C4-2B (cell line): ENCODE data around the gene OR8G1.

Experiments used
- CTCF ChIP-seq: fragments of 450-650 bp; conservative IDR thresholded peaks from 2 replicates; pipeline ENCODE4 v1.5.1; 2017; ENCODE audit warnings: mild to moderate bottlenecking
- ZFX ChIP-seq: fragments of 450-650 bp; IDR thresholded peaks from 2 replicates; pipeline ENCODE4 v1.6.1; 2017

- TF ChIP-seq CTCF, result no peak
- no peak for TF ChIP-seq ZFX
Observed at GRCh38 chr11:124200671-124201070, 40.2 kb upstream of the OR8G1 start.
